Nephron (organoid): ENCODE measurements around the gene BCL11B.

Experiments used
- H3K27ac Mint-ChIP-seq, 3 experiments: 2 replicates each; pipeline ENCODE4 v1.8.0; 2020; ENCODE audit warnings: mixed read lengths in 3 of 3, mild to moderate bottlenecking in 2 of 3, moderate library complexity in 1 of 3
- H3K27me3 Mint-ChIP-seq: 2 replicates; pipeline ENCODE4 v1.8.0; 2021; ENCODE audit warnings: low read depth, mild to moderate bottlenecking, moderate library complexity, mixed read lengths
- H3K36me3 Mint-ChIP-seq: 2 replicates; pipeline ENCODE4 v1.8.0; 2020; ENCODE audit warnings: low read depth, mixed read lengths
- H3K4me1 Mint-ChIP-seq: 2 replicates; pipeline ENCODE4 v1.8.0; 2020; ENCODE audit warnings: mixed read lengths
- H3K4me3 Mint-ChIP-seq, 3 experiments: 2 replicates each; pipeline ENCODE4 v1.8.0; 2020; ENCODE audit warnings: mild to moderate bottlenecking in 3 of 3, mixed read lengths in 3 of 3, moderate library complexity in 2 of 3
- H3K9me3 Mint-ChIP-seq: 2 replicates; pipeline ENCODE4 v1.8.0; 2020; ENCODE audit warnings: mixed read lengths
- TF ChIP-seq, protein P1 (sequence below), 3 experiments: fragments of 200-600 bp; sonication (generic); IDR thresholded peaks; one replicate each; pipeline ENCODE4 v1.5.0; 2021; ENCODE audit warnings: antibody characterized with exemption in 3 of 3; ENCODE audit not compliant: unreplicated experiment in 3 of 3

Gene BCL11B

GRCh38 chr14:99213101-99213500 lies 58.9 kb downstream of the BCL11B start:
- Mint-ChIP-seq H3K4me1 (peaks cover 29% of the 10 kb centered on the region), H3K36me3 (no peaks in the 10 kb centered on the region), H3K27me3 (peaks cover 19% of the 10 kb centered on the region), H3K4me3 (no peak overlapping the region), H3K9me3 (no peaks in the 10 kb centered on the region), H3K27ac (no peak overlapping the region)
- TF ChIP-seq, protein P1, sequence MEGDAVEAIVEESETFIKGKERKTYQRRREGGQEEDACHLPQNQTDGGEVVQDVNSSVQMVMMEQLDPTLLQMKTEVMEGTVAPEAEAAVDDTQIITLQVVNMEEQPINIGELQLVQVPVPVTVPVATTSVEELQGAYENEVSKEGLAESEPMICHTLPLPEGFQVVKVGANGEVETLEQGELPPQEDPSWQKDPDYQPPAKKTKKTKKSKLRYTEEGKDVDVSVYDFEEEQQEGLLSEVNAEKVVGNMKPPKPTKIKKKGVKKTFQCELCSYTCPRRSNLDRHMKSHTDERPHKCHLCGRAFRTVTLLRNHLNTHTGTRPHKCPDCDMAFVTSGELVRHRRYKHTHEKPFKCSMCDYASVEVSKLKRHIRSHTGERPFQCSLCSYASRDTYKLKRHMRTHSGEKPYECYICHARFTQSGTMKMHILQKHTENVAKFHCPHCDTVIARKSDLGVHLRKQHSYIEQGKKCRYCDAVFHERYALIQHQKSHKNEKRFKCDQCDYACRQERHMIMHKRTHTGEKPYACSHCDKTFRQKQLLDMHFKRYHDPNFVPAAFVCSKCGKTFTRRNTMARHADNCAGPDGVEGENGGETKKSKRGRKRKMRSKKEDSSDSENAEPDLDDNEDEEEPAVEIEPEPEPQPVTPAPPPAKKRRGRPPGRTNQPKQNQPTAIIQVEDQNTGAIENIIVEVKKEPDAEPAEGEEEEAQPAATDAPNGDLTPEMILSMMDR (IDR thresholded peaks at IDR 0.05; ENCODE audit: unreplicated experiment in 3 of 3): no peak

GRCh38 chr14:99212646-99213045 lies 59.4 kb downstream of the BCL11B start:
- Mint-ChIP-seq H3K27ac (no peak overlapping the region), H3K36me3 (no peaks in the 10 kb centered on the region), H3K4me3 (no peak overlapping the region), H3K9me3 (no peaks in the 10 kb centered on the region), H3K27me3 (peaks cover 19% of the 10 kb centered on the region), H3K4me1 (peaks cover 29% of the 10 kb centered on the region)
- TF ChIP-seq, protein P1 (IDR thresholded peaks at IDR 0.05; ENCODE audit: unreplicated experiment in 3 of 3): no peak

DNA sequence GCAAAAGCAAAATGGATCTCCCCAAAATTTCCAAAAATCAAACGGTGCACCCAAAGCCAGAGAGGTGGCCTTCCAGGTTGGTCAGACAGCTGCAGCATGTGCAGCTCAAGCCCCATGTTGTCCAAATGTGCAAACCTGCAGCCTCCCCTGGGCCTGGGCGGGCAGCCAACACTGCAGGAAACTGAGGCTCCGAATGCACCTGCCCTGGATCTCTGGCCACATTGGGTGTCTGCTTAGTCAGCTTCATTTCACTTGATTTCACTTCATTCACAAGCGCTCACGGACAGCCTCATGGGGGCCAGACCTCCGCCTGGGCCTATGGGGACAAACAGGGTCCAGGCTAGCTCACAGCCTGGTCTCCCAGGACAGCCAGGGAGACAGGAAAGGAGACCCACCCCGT lies 59.8 kb downstream of the BCL11B start:
- H3K4me3 Mint-ChIP-seq: no peak overlapping the region
- no peaks in the 10 kb centered on the region for H3K9me3 Mint-ChIP-seq
- H3K27me3 Mint-ChIP-seq: peaks cover 19% of the 10 kb centered on the region
- TF ChIP-seq, protein P1 (IDR thresholded peaks at IDR 0.05; ENCODE audit: unreplicated experiment in 3 of 3): no peak
- H3K4me1 Mint-ChIP-seq: peaks cover 28% of the 10 kb centered on the region
- H3K36me3 Mint-ChIP-seq: no peaks in the 10 kb centered on the region
- no peak overlapping the region for H3K27ac Mint-ChIP-seq

DNA sequence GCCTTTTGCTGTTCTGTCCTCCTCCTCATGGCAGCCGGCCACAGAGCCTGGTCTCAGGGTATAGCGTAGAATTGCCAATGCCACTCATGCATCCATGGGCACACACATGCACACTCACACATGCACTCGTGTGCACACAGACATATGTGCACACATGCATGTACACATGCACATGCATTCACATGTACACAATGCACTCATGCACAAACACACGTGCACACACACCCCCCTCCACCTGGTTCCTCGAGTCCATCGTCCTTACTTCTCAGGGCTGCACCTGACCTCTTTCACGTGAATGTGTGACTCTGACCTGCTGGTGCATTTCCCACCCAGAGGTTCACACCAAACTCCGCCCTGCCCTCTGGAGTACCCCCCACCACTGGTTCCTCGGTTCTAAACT lies 60.6 kb downstream of the BCL11B start:
- Mint-ChIP-seq H3K27ac (no peak overlapping the region), H3K36me3 (no peaks in the 10 kb centered on the region), H3K27me3 (peaks cover 19% of the 10 kb centered on the region), H3K9me3 (no peaks in the 10 kb centered on the region), H3K4me1 (peaks cover 20% of the 10 kb centered on the region), H3K4me3 (no peak overlapping the region)
- TF ChIP-seq, protein P1 (IDR thresholded peaks at IDR 0.05; ENCODE audit: unreplicated experiment in 3 of 3): no peak

DNA sequence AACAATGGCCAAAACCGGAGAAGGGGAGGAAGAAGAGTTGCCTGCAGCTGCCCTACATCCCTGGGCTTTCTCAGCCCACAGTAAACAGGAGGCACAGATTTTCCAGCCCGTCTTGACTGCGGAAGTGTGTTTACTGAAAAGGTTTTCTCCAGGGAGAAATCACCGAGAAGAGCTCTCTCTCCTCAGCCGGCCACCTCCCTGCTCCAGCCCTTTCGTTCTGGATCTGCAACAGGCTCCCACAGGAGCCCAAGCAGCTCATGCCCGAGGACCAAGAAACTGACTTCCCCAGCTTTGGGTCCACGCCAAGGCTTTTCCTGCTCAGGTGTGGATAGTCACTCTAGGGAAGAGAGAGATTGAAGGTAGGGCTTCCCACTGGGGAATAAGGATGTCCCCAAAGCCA lies 61.7 kb downstream of the BCL11B start:
- Mint-ChIP-seq H3K9me3 (no peaks in the 10 kb centered on the region), H3K27me3 (peaks cover 19% of the 10 kb centered on the region), H3K4me1 (peaks cover 12% of the 10 kb centered on the region), H3K4me3 (no peak overlapping the region), H3K27ac (no peak overlapping the region), H3K36me3 (no peaks in the 10 kb centered on the region)
- TF ChIP-seq, protein P1 (IDR thresholded peaks at IDR 0.05; ENCODE audit: unreplicated experiment in 3 of 3): no peak

- Mint-ChIP-seq H3K9me3 (no peaks in the 10 kb centered on the region), H3K27me3 (peaks cover 22% of the 10 kb centered on the region), H3K36me3 (no peaks in the 10 kb centered on the region), H3K4me1 (peaks cover 11% of the 10 kb centered on the region), H3K27ac (no peak overlapping the region), H3K4me3 (no peak overlapping the region)
- TF ChIP-seq, protein P1 (IDR thresholded peaks at IDR 0.05; ENCODE audit: unreplicated experiment in 3 of 3): no peak
Observed at GRCh38 chr14:99209409-99209808, 62.6 kb downstream of the BCL11B start.
